ENCODE measurements around the gene ZNF236.
A peak's percentile ranks its signal among the peaks of the same experiment; 100 is the strongest.
"Not testable (repeated sequence)": the region's sequence is repeated elsewhere in the genome, so short reads cannot be mapped to it uniquely, and the experiment has no call there.

The ZNF236 gene

GRCh38 chr18:76911440-76911839 is 89.1 kb downstream of the ZNF236 start:
- no peak for DNase-seq

- no peak for DNase-seq
These were observed 91.2 kb downstream of the ZNF236 start for GRCh38 chr18:76913583-76913982.

GRCh38 chr18:76914314-76914713 is 92.0 kb downstream of the ZNF236 start:
- DNase-seq: no peak

GRCh38 chr18:76914796-76915195 is 92.4 kb downstream of the ZNF236 start:
- no peak for DNase-seq

- DNase-seq: no peak
These were observed 93.1 kb downstream of the ZNF236 start for GRCh38 chr18:76915456-76915855.

- DNase-seq: no peak
These were observed 98.6 kb downstream of the ZNF236 start for GRCh38 chr18:76920974-76921373.

GRCh38 chr18:76922107-76922506 is 99.8 kb downstream of the ZNF236 start:
- peak; percentile 30 for DNase-seq

GRCh38 chr18:76923485-76924085 is 101.2 kb downstream of the ZNF236 start:
- DNase-seq: peak; percentile 10

- no peak for DNase-seq
These were observed 103.1 kb downstream of the ZNF236 start for GRCh38 chr18:76925501-76925900.

- DNase-seq: no peak
These were observed 104.9 kb downstream of the ZNF236 start for GRCh38 chr18:76927223-76927725.

- no peak for DNase-seq
These were observed 106.0 kb downstream of the ZNF236 start for GRCh38 chr18:76928179-76928868.

- no peak for DNase-seq
These were observed 108.8 kb downstream of the ZNF236 start for GRCh38 chr18:76931171-76931570.

GRCh38 chr18:76932026-76932819 is 109.9 kb downstream of the ZNF236 start:
- DNase-seq: peak; percentile 29

GRCh38 chr18:76935722-76936337 is 113.5 kb downstream of the ZNF236 start:
- no peak for DNase-seq

GRCh38 chr18:76936877-76937276 is 114.5 kb downstream of the ZNF236 start:
- DNase-seq: no peak

GRCh38 chr18:76937597-76937996 is 115.2 kb downstream of the ZNF236 start:
- DNase-seq: peak; percentile 21

GRCh38 chr18:76938619-76939018 is 116.3 kb downstream of the ZNF236 start:
- no peak for DNase-seq

GRCh38 chr18:76941284-76941683 is 118.9 kb downstream of the ZNF236 start:
- no peak for DNase-seq

GRCh38 chr18:76943542-76944339 is 121.4 kb downstream of the ZNF236 start:
- DNase-seq: peak; percentile 60

GRCh38 chr18:76944346-76944745 is 122.0 kb downstream of the ZNF236 start:
- not testable (repeated sequence) for DNase-seq

GRCh38 chr18:76948345-76948744 is 126.0 kb downstream of the ZNF236 start:
- DNase-seq: no peak
